ENCODE measurements around the gene PRR14L. TPM values are rescaled to one million over a fixed set of nuclear protein-coding genes. Genes with fewer than 3 reads are reported as not detected.

The PRR14L gene
- total RNA-seq, 1 experiment from 2014 or later, result 138 TPM

DNA sequence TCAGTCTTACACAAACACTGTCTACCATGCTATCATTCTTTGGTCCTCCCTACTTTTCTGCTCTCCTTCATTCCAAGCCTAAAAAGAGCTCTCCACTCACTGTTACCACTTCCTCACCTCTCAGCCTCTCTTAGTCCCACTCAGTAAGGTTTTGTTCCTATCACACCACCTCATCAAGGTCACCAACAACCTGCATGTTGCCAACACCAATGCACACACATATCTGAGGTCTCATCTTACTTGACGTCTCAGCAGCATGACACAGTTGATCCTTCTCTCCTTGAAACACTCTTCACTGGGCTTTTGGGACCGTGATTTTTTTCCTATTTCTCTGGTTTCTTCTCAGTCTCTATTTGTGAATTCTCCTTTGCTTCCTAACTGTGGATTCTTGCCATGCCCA lies 96.0 kb downstream of the PRR14L start:
- Histone ChIP-seq H3K23ac (ENCODE audit: insufficient read length, low read depth, low read length) (no peak overlapping the region), H3K27ac (ENCODE audit: insufficient read length, low read depth, low read length) (no peak overlapping the region), H3K9me3 (ENCODE audit: control insufficient read depth, low read depth, low read length) (no peaks in the 10 kb centered on the region), H4K5ac (ENCODE audit: insufficient read length, low read depth, low read length) (no peak overlapping the region), H2AK5ac (ENCODE audit: insufficient read length, low read length) (no peak overlapping the region), H3T11ph (ENCODE audit: low read length) (no peak overlapping the region), H3K56ac (ENCODE audit: insufficient read length, low read depth, low read length) (no peak overlapping the region), H2AFZ (ENCODE audit: low read length) (no peak overlapping the region), H3K18ac (ENCODE audit: insufficient read length, low read depth, low read length) (no peak overlapping the region), H3K4ac (ENCODE audit: low read depth, low read length) (no peak overlapping the region), H2BK5ac (ENCODE audit: insufficient read length, low read length) (no peak overlapping the region), H4K8ac (replicated peaks; ENCODE audit: insufficient read length, low read depth, low read length) (no peak overlapping the region), H4K91ac (ENCODE audit: insufficient read length, low read depth, low read length) (no peak overlapping the region), H3K27me3 (ENCODE audit: insufficient read depth, low read length) (no peaks in the 10 kb centered on the region), H3K14ac (ENCODE audit: insufficient read depth, low read length) (no peak overlapping the region), H2BK12ac (ENCODE audit: insufficient read length, low read depth, low read length) (no peak overlapping the region), H3K4me1 (ENCODE audit: insufficient read depth, low read length) (no peaks in the 10 kb centered on the region), H2BK15ac (ENCODE audit: low read depth, low read length) (no peak overlapping the region), H3K79me2 (ENCODE audit: insufficient read depth, low read length) (peaks cover 7% of the 10 kb centered on the region; the same call in 1 of the 2 replicates), H2BK120ac (ENCODE audit: low read depth, low read length, poor library complexity, severe bottlenecking) (no peak overlapping the region), H4K20me1 (ENCODE audit: control insufficient read depth, insufficient read depth, insufficient read length) (no peaks in the 10 kb centered on the region), H3K4me2 (ENCODE audit: insufficient read depth, insufficient read length, low read length) (no peak overlapping the region), H3K79me1 (ENCODE audit: insufficient read depth, low read depth, low read length, poor library complexity, severe bottlenecking) (peaks cover 6% of the 10 kb centered on the region), H3K9ac (ENCODE audit: extremely low read depth, insufficient read length, low read length) (no peak overlapping the region), H2BK20ac (ENCODE audit: low read depth, low read length, poor library complexity, severe bottlenecking) (no peak overlapping the region), H3K23me2 (ENCODE audit: insufficient read length, low read depth, low read length, poor library complexity, severe bottlenecking) (no peaks in the 10 kb centered on the region)
- Mint-ChIP-seq H3K27ac (peak overlapping the region in 2 of 3 experiments; percentile 30 to 53; a peak in 5 of 7 replicates), H3K27me3 (ENCODE audit: low read depth) (no peaks in the 10 kb centered on the region), H3K4me3 (no peak overlapping the region), H3K36me3 (ENCODE audit: insufficient read depth in 1 of 3, low read depth in 3 of 3) (peaks cover 4 to 14% (median 11%) of the 10 kb centered on the region in 3 experiments; a peak in 5 of 7 replicates), H3K9me3 (no peaks in the 10 kb centered on the region), H3K4me1 (peaks cover 1 to 6% of the 10 kb centered on the region in 2 experiments; a peak in 3 of 4 replicates)
- TF ChIP-seq CTCF (conservative IDR thresholded peaks at IDR 0.05), result no peak
- no peak for DNase-seq
- WGBS (ENCODE audit: extremely low coverage, insufficient read length, low lambda C conversion rate), result no CpG with 5 or more reads among the region's 2 CpGs
